ENCODE measurements around the gene MEF2D. TPM values are rescaled to one million over a fixed set of nuclear protein-coding genes. Genes with fewer than 3 reads are reported as not detected.
A peak's percentile ranks its signal among the peaks of the same experiment; 100 is the strongest.

Gene MEF2D
- total RNA-seq, 2 donors from 2014 or later = 31.7 to 62.5 TPM

DNA sequence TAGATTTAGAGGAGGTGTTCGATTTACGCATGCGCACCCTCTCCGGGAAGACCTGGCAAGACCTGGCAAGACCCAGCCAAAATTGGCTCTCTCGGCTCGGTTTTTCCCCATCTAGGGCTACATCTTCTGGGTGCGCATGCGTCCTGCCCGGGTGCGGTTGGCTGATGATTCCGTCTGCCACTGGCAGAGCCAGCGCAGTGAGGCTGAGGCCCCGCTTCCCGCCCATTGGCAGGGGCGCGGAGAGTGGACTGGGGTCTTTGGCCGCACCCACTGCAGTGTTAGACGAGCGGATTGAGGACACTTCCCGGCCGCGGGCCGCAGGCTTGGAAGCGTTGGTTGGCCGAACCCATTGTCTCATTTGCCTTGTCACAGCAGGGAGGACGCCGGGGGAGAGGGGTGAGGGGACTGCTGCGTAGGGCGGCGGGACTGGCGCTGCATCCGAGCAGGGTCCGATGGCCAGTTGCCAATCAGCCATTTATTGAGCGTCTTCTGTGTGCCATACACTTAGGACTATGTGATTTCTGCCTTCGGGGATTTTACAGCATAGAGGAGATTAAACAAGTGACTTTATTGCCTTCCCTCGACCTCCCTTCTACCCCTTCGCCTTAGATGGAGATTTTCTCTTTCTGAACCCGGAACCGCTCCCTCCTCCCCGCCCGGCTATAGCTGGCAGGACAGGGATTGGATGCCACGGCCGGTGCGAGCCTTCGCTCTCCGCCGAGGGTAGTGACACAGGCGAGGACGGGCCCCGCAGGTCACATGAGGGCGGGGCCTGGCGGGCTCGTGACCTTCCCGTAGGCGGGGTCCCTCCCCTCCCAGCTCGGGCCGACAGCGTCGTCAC, 43.7 kb downstream of the MEF2D start:
- Mint-ChIP-seq H3K9me3 (no peaks in the 10 kb centered on the region), H3K36me3 (no peaks in the 10 kb centered on the region), H3K27ac (peak overlapping the region; percentile 99)
- ATAC-seq = peak; percentile 87 to 88
- DNase-seq (ENCODE audit: low spot score in 2 of 2) = peak; percentile 95 to 99

DNA sequence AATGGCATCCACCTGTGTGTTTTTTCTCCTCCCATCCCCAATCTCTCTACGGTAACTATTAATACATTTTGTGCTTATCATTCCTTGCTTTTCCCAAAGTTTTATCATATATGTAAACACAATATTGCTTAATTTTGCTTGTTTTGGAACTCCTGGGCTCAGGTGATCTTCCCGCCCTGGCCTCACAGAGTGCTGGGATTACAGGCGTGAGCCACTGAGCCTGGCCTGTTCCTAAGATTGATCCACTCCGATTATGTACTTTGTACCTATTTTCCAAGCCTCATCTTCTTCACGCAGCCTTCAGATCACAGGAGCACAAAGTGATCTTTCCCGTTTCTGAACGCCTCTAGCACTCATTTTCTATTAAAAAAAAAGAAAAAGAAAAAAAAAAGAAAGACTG, 45.2 kb downstream of the MEF2D start:
- no peak for ATAC-seq
- Mint-ChIP-seq H3K27ac (no peak overlapping the region), H3K36me3 (no peaks in the 10 kb centered on the region), H3K9me3 (no peaks in the 10 kb centered on the region)
- DNase-seq (ENCODE audit: low spot score in 2 of 2) = no peak

DNA sequence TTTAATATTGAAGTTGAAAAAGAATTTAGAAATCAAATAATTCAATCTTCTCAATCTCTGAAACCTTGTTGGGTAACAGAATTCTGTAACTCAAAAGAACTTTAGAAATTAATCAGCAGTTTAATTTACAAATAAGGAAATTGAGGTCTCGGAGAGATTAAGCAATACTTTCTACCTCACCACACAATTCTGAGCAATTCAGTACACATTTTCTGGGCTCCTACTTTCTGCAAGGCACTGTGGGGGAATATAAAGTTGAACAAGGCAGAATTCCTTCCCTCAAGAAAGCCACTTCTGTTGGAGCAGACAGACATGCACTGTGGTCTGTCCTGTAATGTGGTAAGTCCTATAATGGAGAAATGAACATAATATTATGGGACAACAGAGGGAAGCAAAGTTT, 47.7 kb downstream of the MEF2D start:
- DNase-seq (ENCODE audit: low spot score in 2 of 2) (no peak), ATAC-seq (no peak)
- Mint-ChIP-seq H3K27ac (no peak overlapping the region), H3K36me3 (no peaks in the 10 kb centered on the region), H3K9me3 (no peaks in the 10 kb centered on the region)

DNA sequence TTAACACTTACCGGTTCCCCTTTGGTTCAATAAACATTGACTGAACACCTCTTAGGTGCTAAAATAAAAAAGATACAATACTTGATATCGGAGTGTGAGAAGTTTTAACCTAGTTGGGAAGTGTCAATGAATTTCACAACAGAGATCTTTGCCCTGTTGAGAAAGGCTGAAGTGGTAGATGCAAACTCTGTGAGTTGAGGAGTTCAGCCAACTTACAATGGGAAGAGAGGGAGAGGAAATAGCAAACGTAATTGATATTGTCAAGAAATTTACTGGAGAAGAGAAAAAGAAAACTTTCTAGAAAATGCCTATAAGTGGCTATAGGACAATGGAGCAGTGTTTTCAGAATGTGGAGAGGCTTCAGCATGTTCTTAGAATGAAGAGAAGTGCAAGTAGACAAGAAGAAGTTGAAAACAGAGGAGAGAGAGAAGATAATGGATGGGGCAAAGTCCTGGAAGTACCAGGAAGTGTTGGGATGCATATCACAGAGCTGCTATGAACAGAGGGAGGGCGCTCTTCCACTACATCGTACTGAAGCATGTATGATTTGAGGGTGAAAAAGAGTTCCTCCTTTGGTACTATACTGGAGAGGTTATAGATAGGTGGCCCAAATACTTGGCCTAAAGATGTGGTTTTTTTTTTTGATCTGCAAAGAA, 48.9 kb downstream of the MEF2D start:
- DNase-seq (ENCODE audit: low spot score in 2 of 2) = no peak
- no peak overlapping the region for H3K27ac Mint-ChIP-seq
- H3K36me3 Mint-ChIP-seq = no peaks in the 10 kb centered on the region
- no peak for ATAC-seq
- no peaks in the 10 kb centered on the region for H3K9me3 Mint-ChIP-seq

DNA sequence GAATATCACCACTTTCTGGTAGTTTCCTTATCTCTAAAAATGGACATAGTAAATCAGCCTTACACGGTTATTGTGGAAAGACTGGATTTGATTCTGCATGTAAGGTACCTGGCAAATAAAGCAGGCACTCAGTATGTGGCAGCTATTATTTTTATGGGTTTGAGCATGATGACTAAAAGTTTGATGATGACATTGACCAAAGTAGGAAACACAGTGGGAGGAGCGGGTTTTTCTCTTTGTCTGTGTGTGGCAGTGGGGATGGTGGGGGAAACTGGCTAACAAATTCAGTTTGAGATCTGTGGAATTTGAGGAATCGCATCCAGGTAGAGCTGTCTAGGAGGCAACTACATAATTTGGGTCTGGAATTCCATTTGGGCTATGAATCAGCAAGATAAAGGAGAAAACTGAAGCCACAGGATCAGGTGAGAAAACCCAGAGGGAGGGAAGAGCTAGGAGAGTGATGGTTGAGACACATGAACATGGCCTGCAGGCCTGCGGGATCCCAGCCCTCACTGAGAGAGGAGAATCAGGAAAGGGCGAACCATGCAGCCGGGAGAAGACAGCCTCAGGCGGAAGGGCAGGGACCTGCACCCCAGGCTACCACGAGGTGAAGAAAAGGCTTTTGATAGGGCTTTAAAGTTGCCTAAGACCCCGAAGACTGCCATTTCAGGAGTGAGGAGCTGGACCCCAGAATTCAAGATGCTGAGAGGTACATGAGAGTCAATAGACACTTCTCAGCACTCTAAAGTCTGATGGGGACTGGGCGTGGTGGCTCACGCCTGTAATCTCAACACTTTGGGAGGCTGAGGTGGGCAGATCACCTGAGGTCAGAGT, 52.2 kb downstream of the MEF2D start:
- H3K27ac Mint-ChIP-seq = no peak overlapping the region

DNA sequence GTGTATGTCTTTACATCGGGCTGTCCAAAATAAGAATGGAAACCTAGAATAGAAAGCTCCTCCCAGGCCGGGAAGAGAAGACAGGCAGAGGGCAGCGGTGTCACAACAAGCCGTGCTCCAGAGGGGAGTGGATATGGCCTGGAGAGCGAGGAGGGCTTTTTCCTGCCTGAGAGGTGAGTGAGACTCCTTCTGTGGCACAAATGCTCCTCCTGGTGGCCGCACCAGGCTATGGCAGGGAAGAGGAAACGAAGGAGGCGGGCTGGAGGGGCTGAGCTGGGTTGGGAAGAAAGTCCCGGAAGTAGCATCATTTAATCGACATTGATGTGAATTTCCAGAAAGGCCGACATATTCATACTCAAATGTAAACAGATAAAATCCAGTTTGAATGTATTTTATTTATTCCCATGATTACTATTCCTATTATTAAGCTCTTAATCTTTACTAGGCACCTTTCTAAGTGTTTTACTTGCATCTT, 54.7 kb downstream of the MEF2D start:
- peak; percentile 84 to 96 for ATAC-seq
- Mint-ChIP-seq H3K36me3 (no peaks in the 10 kb centered on the region), H3K27ac (peak overlapping the region in 1 of 2 donors; percentile 53), H3K9me3 (no peaks in the 10 kb centered on the region)
- peak; percentile 84 for DNase-seq (ENCODE audit: low spot score in 2 of 2)

More for the DNA sequence above, 52.2 kb downstream of the MEF2D start:
- ATAC-seq (peak in 1 of 2 donors; percentile 47), DNase-seq (ENCODE audit: low spot score in 2 of 2) (no peak)
- Mint-ChIP-seq H3K9me3 (no peaks in the 10 kb centered on the region), H3K36me3 (no peaks in the 10 kb centered on the region)

DNA sequence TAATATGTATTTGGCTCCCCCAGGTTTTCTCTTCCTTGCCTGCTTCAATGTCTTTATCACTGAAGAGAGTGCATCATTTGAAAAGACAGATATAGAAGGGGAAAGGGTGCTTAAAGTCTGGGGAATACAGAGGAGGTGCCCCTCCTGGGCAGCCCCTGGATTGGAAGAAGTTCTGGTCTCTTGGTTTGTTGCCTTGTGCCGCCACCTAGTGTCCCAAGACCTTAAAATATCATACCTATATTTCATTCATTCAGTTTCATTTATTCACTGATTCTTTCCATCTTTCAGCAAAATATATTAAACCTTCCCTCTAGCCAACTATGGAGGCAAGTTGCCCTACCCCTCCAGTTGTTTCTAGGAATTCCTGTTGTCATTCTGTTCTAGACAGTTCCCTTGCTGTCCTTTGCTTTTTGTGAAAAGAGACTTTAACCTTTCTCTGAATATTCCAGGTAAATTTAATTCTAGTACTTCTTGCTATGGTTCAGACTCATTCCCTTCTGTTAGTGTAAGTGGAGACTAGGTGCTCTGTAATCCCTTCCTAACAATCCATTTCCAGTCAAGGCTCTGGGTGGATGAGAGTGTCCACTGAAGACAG, 56.1 kb downstream of the MEF2D start:
- no peaks in the 10 kb centered on the region for H3K9me3 Mint-ChIP-seq

DNA sequence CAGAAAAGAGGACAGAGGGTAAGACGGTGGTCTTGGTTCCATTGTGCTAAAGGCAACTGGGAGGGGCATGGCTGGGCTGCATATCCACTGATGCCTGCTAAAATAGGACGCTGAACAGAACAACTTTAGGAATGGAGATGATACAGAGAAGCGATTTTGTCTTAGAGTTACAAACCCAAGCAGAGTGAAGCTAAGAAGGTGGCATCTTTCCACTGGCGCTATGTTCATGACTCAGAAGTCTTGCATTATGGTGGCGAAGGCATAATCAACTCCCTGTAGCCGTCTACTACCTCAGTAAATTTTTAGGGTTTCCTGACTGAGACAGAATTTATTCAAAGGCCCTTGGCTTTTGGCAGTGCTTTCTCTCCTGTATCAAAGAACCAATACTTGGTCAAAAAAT, 57.3 kb downstream of the MEF2D start:
- Mint-ChIP-seq H3K27ac (no peak overlapping the region), H3K9me3 (no peaks in the 10 kb centered on the region), H3K36me3 (no peaks in the 10 kb centered on the region)
- DNase-seq (ENCODE audit: low spot score in 2 of 2) (no peak), ATAC-seq (no peak)

More for the DNA sequence above, 56.1 kb downstream of the MEF2D start:
- Mint-ChIP-seq H3K27ac (no peak overlapping the region), H3K36me3 (no peaks in the 10 kb centered on the region)
- DNase-seq (ENCODE audit: low spot score in 2 of 2) (peak in 1 of 2 donors; percentile 49), ATAC-seq (peak in 1 of 2 donors; percentile 60)

DNA sequence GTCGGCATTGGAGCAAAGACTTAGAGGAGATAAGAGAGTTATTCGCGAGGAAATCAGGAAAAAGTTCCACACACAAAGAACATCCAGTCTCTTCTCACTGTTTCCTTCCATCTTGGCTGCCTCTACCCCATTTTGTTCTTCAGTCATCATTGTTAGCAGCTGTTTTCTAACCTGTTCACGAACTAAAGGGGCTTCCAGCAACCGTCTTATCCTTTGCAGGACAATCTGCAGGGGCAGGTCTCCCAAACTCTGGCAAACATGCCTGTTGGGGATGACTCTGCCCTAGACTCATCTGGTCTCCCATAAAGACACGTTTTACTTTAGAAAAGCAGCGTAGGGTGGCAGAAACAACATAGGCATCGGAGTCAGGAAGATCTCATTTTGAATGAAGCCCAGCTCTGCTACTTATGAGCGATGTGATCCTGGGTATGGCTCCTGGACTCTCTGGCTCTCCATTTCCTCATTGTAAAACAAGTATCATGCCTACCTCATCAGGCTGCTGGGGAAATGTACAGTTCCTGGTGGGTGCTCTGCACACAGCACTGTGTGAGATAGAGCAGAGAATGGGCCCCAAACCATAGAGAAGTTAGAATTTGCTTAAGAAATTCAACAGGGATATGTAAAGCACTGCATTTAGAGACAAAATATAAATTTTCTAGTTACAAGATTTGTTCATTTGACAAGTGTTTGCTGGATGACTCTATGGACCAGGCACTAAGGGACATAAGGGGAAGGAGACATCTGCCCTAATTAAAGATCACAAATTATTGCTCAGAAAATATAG, 59.7 kb downstream of the MEF2D start:
- no peaks in the 10 kb centered on the region for H3K9me3 Mint-ChIP-seq
- no peak for DNase-seq (ENCODE audit: low spot score in 2 of 2)
- ATAC-seq = no peak
- no peak overlapping the region for H3K27ac Mint-ChIP-seq
- peaks cover 1 to 2% of the 10 kb centered on the region in 2 donors for H3K36me3 Mint-ChIP-seq

DNA sequence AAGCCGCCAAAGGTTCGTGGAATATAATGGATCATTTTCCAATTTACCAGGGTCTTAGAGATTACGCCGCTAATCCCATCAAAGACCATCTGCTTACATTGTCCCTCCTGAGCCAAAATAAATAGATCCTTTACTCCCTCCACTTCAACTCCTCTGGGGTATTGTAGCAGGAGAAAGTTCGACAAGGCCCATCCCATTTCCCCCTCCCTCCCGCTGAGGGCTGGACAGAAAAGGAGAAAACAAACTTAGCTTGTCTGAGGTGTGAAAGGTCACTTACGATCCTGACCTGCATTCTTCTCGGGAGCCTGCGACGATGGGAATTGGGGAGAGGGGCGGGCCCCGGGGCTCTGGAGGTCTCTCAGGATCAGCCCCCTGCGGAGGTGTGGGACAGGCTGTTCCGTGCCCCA, 60.8 kb downstream of the MEF2D start:
- ATAC-seq (no peak), DNase-seq (ENCODE audit: low spot score in 2 of 2) (no peak)
- Mint-ChIP-seq H3K9me3 (no peaks in the 10 kb centered on the region), H3K36me3 (peaks cover 6 to 12% of the 10 kb centered on the region in 2 donors), H3K27ac (no peak overlapping the region)

DNA sequence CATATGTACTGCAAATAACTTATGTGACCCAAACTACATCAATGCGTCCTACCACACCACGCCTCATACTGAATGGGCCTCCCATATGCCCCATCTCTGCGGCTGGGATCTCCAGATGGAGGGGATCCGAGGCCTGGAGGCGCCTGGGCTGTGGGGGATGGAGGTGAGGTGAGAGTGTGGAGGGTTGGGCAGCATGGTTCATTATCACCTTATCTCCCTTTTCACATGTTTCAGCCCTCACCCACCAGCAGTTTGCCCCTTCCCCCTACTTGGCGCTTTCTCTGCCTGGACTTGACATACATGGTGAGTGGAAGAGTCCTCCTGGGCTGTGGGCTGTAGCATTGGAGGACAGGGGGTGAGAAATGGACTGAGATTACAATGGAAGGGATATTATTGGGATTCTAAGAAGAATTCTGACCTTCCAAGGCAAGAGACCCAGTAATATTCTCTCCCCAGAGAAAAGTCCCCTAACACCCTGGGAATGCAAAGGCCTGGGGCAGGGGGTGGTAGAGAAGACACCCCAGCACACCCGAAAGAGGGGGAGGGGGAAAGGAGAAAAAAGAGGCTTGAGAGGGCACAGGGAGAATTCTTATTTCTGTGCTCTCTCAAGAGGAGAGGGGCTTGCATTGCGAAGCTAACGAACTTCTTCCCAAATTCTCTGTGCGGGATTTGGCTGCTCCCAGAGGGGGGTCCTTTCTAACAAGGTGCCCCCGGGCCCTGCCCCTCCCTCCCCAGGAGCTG, 61.4 kb downstream of the MEF2D start:
- Mint-ChIP-seq H3K36me3 (peaks cover 6 to 12% of the 10 kb centered on the region in 2 donors), H3K27ac (no peak overlapping the region)

DNA sequence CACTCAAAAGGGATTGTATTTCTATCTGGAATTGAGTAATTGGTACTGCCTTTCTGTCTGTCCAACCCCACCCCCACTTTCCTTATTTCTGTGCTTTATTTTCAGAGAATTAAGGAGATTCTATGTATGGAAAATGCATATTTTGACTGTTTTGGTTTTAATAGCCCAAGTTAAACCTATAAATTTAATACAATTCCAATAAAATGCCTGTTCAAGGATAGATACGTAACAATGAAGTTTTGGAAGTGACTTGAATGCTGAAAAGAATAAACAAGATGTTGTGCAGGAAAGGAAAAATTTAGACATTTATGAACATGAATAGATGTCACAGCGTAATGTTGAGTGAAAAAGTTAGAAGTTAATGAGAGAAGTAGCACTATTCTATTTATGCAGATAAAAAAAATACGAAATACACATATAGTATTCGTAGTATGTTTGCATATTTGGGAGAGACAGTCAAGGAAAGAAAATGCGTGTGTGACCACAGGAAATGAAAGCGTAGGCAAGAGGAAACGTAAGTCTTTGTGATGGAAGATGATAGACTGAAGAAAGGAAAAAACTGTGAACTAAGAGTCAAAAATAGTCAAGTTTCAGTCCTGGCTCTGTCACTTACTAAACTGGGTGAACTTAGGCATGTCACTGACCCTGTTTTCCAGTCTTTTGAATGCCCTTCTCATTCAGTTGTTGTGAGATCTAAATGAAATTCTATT, 62.1 kb downstream of the MEF2D start:
- no peaks in the 10 kb centered on the region for H3K9me3 Mint-ChIP-seq
- ATAC-seq = peak; percentile 83 to 84
- H3K27ac Mint-ChIP-seq = no peak overlapping the region
- H3K36me3 Mint-ChIP-seq = peaks cover 6 to 12% of the 10 kb centered on the region in 2 donors
- no peak for DNase-seq (ENCODE audit: low spot score in 2 of 2)

More for the DNA sequence above, 61.4 kb downstream of the MEF2D start:
- no peak for DNase-seq (ENCODE audit: low spot score in 2 of 2)
- ATAC-seq = peak in 1 of 2 donors; percentile 47
- H3K9me3 Mint-ChIP-seq = no peaks in the 10 kb centered on the region

DNA sequence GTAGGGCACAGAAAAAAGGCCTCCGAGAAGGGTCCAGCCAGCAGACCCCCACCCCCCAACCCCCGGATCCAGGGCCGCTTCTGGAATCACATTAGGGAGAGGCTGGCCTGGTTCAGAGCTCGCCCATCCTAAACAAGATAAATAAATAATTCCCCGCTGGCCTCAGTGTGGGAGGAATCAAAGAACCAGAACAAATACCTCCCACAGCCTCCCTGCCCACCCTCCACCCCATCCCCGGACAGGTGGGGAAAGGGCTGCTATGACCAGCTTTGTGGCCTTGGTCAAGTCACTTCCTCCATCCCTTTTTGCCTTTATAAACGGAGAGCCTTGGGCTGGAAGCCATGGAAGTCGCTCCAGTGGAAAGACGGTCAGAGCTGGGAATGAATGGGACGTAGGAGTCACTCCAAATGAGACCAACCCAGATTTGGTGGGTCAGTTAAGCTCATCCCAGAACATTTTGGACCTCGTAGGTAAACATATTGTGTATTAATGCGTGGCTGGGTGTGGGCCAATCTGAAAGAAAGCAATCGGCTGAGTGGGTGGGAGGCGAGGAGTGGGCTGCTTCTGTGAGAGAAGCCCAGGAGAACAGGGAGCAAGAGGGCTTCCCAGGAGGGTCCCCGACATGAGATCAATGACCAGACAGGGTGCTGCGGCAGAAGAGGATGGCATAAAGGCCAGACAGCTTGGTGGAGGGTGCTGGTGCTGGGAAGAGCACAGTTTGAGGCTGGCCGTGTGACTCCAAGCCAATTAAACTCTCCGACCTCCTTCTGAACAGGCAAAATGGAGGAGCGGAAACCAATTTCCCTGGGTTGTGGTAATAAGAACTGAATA, 63.3 kb downstream of the MEF2D start:
- ATAC-seq (no peak), DNase-seq (ENCODE audit: low spot score in 2 of 2) (no peak)
- Mint-ChIP-seq H3K9me3 (no peaks in the 10 kb centered on the region), H3K27ac (no peak overlapping the region), H3K36me3 (peaks cover 6 to 12% of the 10 kb centered on the region in 2 donors)
